ENCODE results near the gene GPR12. TPM values are rescaled to one million over a fixed set of nuclear protein-coding genes. Genes with fewer than 3 reads are reported as not detected.

GPR12 gene
- total and polyA plus RNA-seq, 7 donors = 0.01 to 0.17 (median 0.08) TPM; not detected in 2

GRCh38 chr13:26718146-26718545 lies 42.4 kb downstream of the GPR12 start:
- Histone ChIP-seq H3K4me3 (no peak overlapping the region), H3K9me3 (no peaks in the 10 kb centered on the region), H3K27ac (no peak overlapping the region), H3K36me3 (ENCODE audit: insufficient read depth in 1 of 2, low read depth in 1 of 2) (no peaks in the 10 kb centered on the region), H3K4me1 (no peaks in the 10 kb centered on the region), H3K27me3 (ENCODE audit: insufficient read depth in 3 of 3, low read length in 2 of 3) (peaks cover 0 to 2% (median 0%) of the 10 kb centered on the region in 3 donors)
- ATAC-seq (no peak), DNase-seq (no peak)
- 69 to 84% (median 74%) methylated on average over 8 of the region's 8 CpGs for whole genome bisulfite sequencing, 3 donors
- intact Hi-C loops (cut with DNase I) = no loop called here
- TF ChIP-seq, protein P1, sequence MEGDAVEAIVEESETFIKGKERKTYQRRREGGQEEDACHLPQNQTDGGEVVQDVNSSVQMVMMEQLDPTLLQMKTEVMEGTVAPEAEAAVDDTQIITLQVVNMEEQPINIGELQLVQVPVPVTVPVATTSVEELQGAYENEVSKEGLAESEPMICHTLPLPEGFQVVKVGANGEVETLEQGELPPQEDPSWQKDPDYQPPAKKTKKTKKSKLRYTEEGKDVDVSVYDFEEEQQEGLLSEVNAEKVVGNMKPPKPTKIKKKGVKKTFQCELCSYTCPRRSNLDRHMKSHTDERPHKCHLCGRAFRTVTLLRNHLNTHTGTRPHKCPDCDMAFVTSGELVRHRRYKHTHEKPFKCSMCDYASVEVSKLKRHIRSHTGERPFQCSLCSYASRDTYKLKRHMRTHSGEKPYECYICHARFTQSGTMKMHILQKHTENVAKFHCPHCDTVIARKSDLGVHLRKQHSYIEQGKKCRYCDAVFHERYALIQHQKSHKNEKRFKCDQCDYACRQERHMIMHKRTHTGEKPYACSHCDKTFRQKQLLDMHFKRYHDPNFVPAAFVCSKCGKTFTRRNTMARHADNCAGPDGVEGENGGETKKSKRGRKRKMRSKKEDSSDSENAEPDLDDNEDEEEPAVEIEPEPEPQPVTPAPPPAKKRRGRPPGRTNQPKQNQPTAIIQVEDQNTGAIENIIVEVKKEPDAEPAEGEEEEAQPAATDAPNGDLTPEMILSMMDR (IDR thresholded peaks at IDR 0.05) = no peak

DNA sequence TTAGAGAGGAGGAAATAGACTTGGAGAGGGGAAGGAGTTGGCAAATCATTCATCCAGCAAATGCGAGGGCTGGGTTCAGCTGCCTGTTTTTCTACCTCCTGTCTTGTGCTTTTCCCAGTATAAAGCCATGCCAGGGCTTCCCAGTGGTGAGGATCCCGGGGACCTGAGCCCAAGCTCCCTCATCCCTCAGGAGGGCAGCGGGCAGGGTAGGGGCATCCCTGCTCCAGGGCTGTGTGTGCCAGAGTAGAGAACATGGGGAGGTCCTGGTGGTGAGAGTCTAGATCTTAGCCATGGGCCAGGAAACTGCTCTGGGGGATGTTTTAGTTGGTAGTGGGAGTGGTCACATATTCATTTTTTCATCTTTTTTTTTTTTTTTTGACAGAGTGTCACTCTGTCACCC lies 43.6 kb downstream of the GPR12 start:
- 62 to 80% (median 70%) methylated on average over 3 of the region's 3 CpGs for WGBS, 3 donors

DNA sequence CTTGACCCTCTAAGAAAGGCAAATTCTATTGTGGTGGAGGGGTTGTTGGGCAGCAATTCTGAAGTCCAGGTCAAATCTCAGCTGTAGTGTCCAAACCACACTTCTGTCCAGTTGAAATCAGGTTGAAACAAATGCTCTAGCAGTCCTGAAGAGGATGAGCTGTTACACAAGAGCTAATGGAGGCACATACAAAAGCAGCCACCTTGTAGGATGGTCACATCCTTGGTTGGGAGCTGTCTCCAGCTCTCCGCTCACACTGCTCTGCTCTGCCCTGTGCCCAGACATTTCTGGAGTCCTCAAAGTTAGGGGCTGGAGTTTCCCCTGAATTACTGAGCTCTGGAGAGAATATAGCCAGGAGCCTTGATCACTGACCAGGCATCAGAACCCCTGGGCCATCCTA lies 47.2 kb downstream of the GPR12 start:
- Histone ChIP-seq H3K27me3 (ENCODE audit: insufficient read depth in 3 of 3, low read length in 2 of 3) (peaks cover 0 to 4% (median 2%) of the 10 kb centered on the region in 3 donors), H3K36me3 (ENCODE audit: insufficient read depth in 1 of 2, low read depth in 1 of 2) (no peaks in the 10 kb centered on the region), H3K27ac (no peak overlapping the region), H3K9me3 (no peaks in the 10 kb centered on the region), H3K4me1 (no peaks in the 10 kb centered on the region), H3K4me3 (no peak overlapping the region)
- no peak for ATAC-seq
- intact Hi-C loops (cut with DNase I) = no loop called here
- TF ChIP-seq, protein P1 (IDR thresholded peaks at IDR 0.05) = no peak
- DNase-seq = no peak
- 83 to 95% (median 94%) methylated on average over 1 of the region's 1 CpG for WGBS, 3 donors

More for the DNA sequence above, 43.6 kb downstream of the GPR12 start:
- H3K4me3 ChIP-seq = no peak overlapping the region
- DNase-seq (no peak), ATAC-seq (no peak)
- H3K9me3 ChIP-seq = no peaks in the 10 kb centered on the region
- peaks cover 0 to 4% (median 2%) of the 10 kb centered on the region in 3 donors for H3K27me3 ChIP-seq (ENCODE audit: insufficient read depth in 3 of 3, low read length in 2 of 3)
- H3K36me3 ChIP-seq (ENCODE audit: insufficient read depth in 1 of 2, low read depth in 1 of 2) = no peaks in the 10 kb centered on the region
- TF ChIP-seq, protein P1 (IDR thresholded peaks at IDR 0.05) = no peak
- no peak overlapping the region for H3K27ac ChIP-seq
- intact Hi-C loops (cut with DNase I) = no loop called here
- no peaks in the 10 kb centered on the region for H3K4me1 ChIP-seq

DNA sequence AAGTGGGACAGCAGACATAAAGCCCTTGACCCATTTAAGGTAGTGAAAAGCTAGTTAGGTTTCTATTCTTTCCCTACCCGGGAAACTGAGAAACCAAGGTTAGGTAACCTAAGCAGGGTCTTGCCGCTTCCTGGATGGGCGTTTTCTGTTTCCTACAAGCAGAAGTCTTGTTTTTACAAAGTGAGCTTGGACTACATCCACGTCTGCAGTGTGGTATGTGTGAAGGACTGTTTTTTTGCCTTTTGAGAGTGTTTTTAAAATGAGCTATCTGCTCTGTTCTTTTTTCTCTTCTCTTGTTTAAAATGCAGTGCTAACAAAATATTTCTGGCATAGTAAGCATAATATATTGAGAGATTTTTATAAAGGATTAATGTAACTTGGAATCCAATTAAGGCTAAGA lies 49.4 kb downstream of the GPR12 start:
- TF ChIP-seq, protein P1 (IDR thresholded peaks at IDR 0.05) = no peak
- DNase-seq (no peak), ATAC-seq (no peak)
- H3K27ac ChIP-seq = no peak overlapping the region
- 45 to 55% (median 49%) methylated on average over 4 of the region's 4 CpGs for WGBS, 3 donors
- intact Hi-C loops (cut with DNase I) = no loop called here
- no peaks in the 10 kb centered on the region for H3K4me1 ChIP-seq
- H3K9me3 ChIP-seq = no peaks in the 10 kb centered on the region
- peaks cover 0 to 4% (median 0%) of the 10 kb centered on the region in 3 donors for H3K27me3 ChIP-seq (ENCODE audit: insufficient read depth in 3 of 3, low read length in 2 of 3)
- no peak overlapping the region for H3K4me3 ChIP-seq
- no peaks in the 10 kb centered on the region for H3K36me3 ChIP-seq (ENCODE audit: insufficient read depth in 1 of 2, low read depth in 1 of 2)

GRCh38 chr13:26710166-26710565 lies 50.4 kb downstream of the GPR12 start:
- WGBS, 3 donors = 25 to 33% (median 30%) methylated on average over 13 of the region's 13 CpGs
- Histone ChIP-seq H3K27ac (no peak overlapping the region), H3K36me3 (ENCODE audit: insufficient read depth in 1 of 2, low read depth in 1 of 2) (no peaks in the 10 kb centered on the region), H3K27me3 (ENCODE audit: insufficient read depth in 3 of 3, low read length in 2 of 3) (peaks cover 0 to 4% (median 0%) of the 10 kb centered on the region in 3 donors), H3K9me3 (no peaks in the 10 kb centered on the region), H3K4me3 (no peak overlapping the region), H3K4me1 (no peaks in the 10 kb centered on the region)
- DNase-seq (no peak), ATAC-seq (no peak)
- intact Hi-C loops (cut with DNase I) = no loop called here
- TF ChIP-seq, protein P1 (IDR thresholded peaks at IDR 0.05) = no peak

All from psoas muscle (tissue), 8 donors.